GM21619 (cell line): Measurements from ENCODE around the gene IGF2.

ENCODE experiments used
- ATAC-seq: cut with Tn5 transposase; IDR thresholded peaks from one replicate; pipeline ENCODE4 v1.9.1; 2021; ENCODE audit not compliant: unreplicated experiment

Gene IGF2

GRCh38 chr11:2137202-2138067 lies 1.8 kb downstream of the IGF2 start:
- ATAC-seq = no peak

DNA sequence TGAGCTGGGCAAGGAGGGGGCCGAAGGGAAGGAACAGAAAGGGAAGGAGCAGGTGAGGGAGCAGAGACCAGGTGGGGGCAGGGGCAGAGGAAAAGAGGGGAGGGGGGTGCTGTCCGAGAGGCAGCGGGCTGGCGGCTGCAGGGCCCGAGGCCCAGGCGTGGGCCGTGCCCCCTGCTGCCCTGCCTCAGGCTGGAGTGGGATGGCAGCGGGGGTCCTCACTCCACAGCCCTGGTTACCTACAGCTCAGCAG lies 2.3 kb downstream of the IGF2 start:
- ATAC-seq = no peak

DNA sequence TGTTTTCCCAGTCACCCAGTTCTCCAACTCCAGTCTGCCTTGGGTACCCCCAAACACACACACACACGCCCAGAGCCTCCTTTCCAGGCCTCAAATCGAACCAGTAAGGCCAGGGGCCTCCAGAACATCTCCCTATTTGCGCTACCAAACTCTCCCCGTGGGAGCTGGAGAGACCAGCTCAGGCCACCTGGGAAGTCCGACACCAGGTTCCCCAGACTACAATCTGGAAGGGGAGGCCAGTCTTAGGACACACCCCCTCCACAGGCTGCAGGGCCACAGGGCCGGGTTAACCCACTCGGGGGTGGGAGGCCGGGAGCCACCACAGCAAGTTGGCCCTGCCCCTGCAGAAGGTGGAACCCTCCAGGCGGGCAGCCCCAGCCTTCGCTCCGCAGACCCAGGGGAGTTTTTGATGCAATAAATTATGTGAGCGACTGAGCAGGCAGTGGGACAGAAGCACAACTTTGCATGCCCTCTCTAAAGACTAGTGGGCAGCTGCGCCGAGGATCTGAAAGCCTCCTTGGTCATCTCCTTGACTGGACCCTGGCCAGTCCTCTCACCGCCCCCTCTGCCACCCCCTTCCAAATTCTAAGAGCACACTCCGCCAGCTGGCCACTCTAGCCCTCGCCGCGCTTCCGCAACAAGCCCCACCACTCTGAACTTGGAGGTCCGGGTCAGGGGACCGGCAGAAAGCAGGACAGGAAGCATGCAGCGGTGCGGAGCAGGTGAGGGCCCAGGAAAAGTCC lies 2.8 kb downstream of the IGF2 start:
- ATAC-seq = no peak

GRCh38 chr11:2135648-2136201 lies 3.5 kb downstream of the IGF2 start:
- no peak for ATAC-seq

GRCh38 chr11:2135018-2135569 lies 4.1 kb downstream of the IGF2 start:
- ATAC-seq = no peak

- no peak for ATAC-seq
Measured at GRCh38 chr11:2134022-2135010, 4.9 kb downstream of the IGF2 start.

DNA sequence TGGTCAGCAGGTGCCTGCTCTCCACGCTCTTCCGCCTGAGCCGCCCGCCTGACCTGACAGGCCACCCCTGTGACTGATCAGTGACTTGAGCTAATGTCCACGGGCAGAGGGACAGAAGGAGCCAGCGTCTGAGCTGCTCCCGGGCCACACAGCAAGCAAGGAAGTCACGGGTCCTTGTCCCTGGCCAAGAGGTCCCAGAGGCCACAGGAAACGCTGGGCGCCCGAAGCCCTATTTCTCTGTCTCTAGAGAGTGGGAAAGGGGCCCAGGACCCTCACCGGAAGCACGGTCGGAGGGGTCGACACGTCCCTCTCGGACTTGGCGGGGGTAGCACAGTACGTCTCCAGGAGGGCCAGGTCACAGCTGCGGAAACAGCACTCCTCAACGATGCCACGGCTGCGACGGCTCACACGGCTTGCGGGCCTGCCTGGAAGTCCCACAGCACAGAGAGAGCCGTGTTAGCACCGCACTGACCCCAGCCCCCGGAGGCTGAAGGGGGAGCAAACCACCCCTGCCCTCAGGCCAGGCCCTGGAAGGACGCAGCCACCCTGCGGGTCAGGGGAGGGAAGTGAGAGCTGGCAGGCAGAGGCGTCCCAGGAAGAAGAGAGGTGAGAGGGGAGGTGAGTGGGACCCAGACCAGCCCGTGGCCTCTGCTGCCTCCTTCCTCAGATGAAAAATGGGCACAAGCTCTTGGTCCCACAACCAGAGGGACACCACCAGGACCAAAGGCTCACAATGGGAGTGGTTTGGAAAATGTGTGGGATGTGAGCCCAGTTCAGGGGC lies 5.8 kb downstream of the IGF2 start:
- no peak for ATAC-seq

DNA sequence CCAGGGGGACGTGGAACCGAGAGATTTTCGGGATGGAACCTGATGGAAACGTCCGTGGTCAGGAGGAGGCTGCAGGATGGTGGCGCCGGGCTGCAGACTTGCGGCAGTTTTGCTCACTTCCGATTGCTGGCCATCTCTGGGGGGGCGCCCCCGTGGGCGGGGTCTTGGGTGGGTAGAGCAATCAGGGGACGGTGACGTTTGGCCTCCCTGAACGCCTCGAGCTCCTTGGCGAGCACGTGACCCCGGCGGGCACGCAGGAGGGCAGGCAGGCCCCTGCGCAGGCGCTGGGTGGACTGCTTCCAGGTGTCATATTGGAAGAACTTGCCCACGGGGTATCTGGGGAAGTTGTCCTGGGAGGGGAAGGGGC lies 6.3 kb downstream of the IGF2 start:
- no peak for ATAC-seq

DNA sequence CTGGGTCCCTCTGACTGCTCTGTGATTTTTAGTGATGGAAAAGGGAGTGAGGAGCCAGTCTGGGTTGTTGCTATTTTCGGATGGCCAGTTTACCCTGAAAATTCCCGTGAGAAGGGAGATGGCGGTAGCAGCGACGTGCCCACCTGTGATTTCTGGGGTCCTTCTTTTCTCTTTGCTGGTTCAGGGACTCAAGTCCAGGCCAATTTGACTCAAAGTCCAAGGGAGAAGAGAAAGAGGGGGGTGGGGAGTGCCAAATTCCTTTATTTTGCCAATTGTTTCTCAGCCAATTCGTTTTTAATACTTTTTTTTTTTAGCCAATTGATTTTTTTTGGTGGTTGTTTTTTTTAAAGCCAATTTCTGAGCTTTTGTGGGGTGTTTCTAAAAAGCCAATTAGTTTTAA lies 6.9 kb downstream of the IGF2 start:
- ATAC-seq = no peak

- no peak for ATAC-seq
Measured at GRCh38 chr11:2131371-2132236, 7.6 kb downstream of the IGF2 start.

GRCh38 chr11:2130881-2131352 lies 8.3 kb downstream of the IGF2 start:
- ATAC-seq = no peak

DNA sequence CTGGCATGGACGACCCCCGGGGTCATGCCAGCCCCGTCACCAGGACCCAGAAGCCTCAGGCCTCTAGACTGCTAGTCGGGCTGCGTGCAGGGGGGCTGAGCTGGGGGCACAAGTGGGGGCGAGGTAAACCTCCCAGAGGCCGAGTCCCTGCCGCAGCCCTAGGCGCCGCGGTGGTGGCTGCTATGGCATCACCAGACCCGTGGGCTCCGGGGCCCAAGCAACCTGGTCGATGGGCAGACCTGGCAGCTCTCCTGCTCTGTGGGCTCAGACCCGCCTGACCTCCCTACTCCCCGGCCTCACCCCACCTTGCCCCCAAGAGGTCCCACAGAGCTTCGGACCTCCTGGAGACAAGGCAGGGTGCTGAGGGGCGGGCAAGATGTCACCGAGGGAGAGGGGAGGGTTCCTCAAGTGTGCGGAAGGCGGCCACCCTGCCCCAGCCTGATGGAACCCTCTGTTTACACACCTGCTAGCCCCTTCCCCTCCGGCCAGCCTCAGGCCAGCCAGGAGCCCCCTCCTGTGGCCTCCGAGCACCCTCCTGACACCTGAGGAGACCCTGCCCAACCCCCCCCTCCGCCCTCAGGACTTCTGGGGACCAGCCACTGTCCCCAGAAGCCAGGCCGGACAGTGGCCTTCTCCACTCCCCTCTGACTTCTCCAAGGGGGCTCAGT lies 9.4 kb downstream of the IGF2 start:
- ATAC-seq = no peak

GRCh38 chr11:2129308-2129698 lies 9.9 kb downstream of the IGF2 start:
- no peak for ATAC-seq

DNA sequence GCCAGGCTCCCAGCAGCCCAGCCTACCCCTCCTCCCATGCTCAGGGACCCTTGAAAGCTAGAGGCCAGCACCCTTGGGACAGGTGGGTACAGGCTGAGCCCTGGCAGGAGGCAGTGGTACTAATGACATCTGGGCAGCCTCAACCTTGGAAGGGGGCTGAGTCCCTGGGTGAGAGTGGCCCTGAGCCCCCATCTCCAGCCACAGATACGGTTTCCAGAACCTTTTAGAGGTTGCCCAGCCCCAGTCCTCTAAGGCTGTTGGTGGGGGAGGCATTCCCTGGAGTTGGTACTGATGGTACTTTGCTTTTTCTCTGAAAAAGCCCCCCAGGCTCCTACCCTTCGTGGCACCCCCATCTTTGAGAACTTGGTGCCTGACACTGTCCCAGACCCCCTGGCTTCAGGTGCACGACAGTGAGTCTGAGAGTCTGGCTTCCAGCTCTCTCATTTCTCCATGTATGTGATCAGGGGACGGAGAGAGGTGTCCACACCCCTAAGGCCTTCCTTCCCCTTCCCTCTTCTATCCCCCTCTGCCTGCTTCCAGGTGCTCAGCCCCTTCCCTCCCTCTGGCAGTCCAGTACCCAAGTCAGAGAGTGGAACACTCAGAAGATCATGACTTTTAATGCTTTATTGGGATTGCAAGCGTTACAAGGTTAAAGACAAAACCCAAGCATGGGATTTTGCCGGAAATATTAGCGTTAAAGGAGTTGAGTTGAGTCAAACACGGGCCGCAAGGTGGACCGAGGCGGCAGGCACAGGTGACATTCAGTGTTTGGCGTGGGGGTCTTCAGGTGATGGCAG lies 10.5 kb downstream of the IGF2 start:
- no peak for ATAC-seq

GRCh38 chr11:2128130-2128510 lies 11.1 kb downstream of the IGF2 start:
- no peak for ATAC-seq

GRCh38 chr11:2127482-2128129 lies 11.6 kb downstream of the IGF2 start:
- no peak for ATAC-seq

DNA sequence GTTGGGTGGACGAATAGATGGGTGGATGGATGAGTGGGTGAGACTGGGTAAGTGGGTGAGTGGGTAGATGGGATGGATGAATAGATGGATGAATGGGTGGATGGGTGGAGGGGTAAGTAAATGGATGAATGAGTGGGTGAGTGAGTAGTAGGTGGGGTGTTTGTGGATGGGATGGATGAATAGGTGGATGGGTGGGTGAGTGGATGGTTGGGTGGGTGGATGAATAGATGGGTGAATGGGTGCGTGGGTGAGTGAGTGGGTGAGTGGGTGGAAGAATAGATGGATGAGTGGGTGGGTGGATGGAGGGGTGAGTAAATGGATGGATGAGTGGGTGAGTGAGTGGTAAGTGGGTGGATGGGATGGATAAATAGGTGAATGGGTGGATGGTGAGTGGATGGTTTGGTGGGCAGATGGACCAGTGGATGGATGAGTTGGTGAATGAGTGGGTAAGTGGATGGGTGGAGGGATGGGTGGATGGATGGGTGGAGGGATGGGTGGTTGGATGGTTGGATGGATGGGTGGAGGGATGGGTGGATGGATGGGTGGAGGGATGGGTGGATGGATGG lies 12.6 kb downstream of the IGF2 start:
- ATAC-seq = no peak
